MM.1S (cell line): ENCODE results near the gene ITGB2.

Experiments
- EZH2 ChIP-seq: fragments of 300-600 bp; sonication (generic); optimal IDR thresholded peaks from 2 replicates; pipeline ENCODE3; 2017; ENCODE audit warnings: low read depth, mild to moderate bottlenecking, antibody characterized with exemption, low read length, mixed read lengths
- EZH2phosphoT487 ChIP-seq: fragments of 300-600 bp; sonication (generic); IDR thresholded peaks from 2 replicates; pipeline ENCODE4 v1.6.1; 2018; ENCODE audit warnings: antibody characterized with exemption, low read length
- TF ChIP-seq, protein P1 (sequence below): fragments of 300-600 bp; sonication (generic); IDR thresholded peaks from 2 replicates; pipeline ENCODE4 v1.5.1; 2016; ENCODE audit warnings: antibody characterized with exemption, low read length, mixed read lengths

DNA sequence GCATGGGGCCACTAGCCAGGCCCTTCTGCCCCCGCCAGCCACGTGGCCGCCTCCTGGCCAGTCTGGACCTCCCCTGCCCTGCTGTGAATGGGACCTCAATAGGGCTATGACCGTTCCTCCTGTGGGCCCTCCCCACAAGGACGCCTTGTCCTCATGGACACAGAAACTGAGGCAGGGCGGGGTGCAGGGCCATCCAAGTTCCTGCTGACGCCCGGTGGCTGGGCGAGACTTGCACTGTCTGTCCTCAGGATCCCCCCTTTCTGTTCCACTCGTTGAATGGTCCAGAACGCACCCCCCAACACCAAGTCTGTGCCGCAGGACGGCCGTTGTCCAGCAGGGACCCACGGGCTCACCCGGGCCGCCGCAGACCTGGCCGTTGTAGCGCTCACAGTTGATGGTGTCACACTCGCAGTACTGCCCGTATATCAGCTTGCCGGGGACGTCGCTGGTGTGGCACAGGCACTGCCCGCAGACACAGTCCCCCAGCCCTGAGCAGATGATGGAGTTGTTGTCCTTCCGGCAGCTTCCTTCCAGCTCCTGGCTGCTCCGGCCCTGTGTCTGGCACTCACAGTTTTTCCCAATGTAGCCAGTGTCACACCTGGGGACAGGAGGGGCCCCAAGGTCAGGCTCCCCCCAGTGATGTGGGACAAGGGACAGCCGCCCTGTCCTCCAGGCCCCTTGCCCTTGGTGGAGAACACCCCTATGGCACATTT is 30.9 kb downstream of the ITGB2 start:
- TF ChIP-seq EZH2 (no peak), EZH2phosphoT487 (no peak)
- TF ChIP-seq, protein P1, sequence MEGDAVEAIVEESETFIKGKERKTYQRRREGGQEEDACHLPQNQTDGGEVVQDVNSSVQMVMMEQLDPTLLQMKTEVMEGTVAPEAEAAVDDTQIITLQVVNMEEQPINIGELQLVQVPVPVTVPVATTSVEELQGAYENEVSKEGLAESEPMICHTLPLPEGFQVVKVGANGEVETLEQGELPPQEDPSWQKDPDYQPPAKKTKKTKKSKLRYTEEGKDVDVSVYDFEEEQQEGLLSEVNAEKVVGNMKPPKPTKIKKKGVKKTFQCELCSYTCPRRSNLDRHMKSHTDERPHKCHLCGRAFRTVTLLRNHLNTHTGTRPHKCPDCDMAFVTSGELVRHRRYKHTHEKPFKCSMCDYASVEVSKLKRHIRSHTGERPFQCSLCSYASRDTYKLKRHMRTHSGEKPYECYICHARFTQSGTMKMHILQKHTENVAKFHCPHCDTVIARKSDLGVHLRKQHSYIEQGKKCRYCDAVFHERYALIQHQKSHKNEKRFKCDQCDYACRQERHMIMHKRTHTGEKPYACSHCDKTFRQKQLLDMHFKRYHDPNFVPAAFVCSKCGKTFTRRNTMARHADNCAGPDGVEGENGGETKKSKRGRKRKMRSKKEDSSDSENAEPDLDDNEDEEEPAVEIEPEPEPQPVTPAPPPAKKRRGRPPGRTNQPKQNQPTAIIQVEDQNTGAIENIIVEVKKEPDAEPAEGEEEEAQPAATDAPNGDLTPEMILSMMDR: no peak
